Measurements from ENCODE around the gene MAPK8IP1.
A peak's percentile ranks its signal among the peaks of the same experiment; 100 is the strongest.
"Not testable (repeated sequence)": the region's sequence is repeated elsewhere in the genome, so short reads cannot be mapped to it uniquely, and the experiment has no call there.

MAPK8IP1 gene

GRCh38 chr11:45885274-45885920, at the start of gene MAPK8IP1:
TSS of gene MAPK8IP1 (plus strand) at chr11:45885651. CDS start at chr11:45885821, 170 bp downstream.
- DNase-seq = peak; percentile 54 to 63

GRCh38 chr11:45839204-45839603, 46.2 kb upstream of the MAPK8IP1 start:
- no peak for DNase-seq

- DNase-seq = not testable (repeated sequence)
These were observed 45.2 kb upstream of the MAPK8IP1 start for GRCh38 chr11:45840251-45840650.

- peak; percentile 94 to 96 for DNase-seq
These were observed 42.1 kb upstream of the MAPK8IP1 start for GRCh38 chr11:45843158-45843924.

GRCh38 chr11:45844822-45845578, 40.5 kb upstream of the MAPK8IP1 start:
- DNase-seq = no peak

GRCh38 chr11:45846174-45846675, 39.2 kb upstream of the MAPK8IP1 start:
- DNase-seq = no peak

GRCh38 chr11:45846974-45847910, 38.2 kb upstream of the MAPK8IP1 start, which contains the start of gene CRY2:
TSS of gene CRY2 (plus strand) at chr11:45847475. CDS start at chr11:45847491, 16 bp downstream.
- DNase-seq = peak; percentile 99

- peak; percentile 64 to 67 for DNase-seq
These were observed 37.5 kb upstream of the MAPK8IP1 start for GRCh38 chr11:45847911-45848316.

GRCh38 chr11:45848654-45849081, 36.8 kb upstream of the MAPK8IP1 start:
- DNase-seq = no peak

- no peak for DNase-seq
These were observed 35.0 kb upstream of the MAPK8IP1 start for GRCh38 chr11:45850446-45850845.

GRCh38 chr11:45851228-45851627, 34.2 kb upstream of the MAPK8IP1 start:
- DNase-seq = no peak

- DNase-seq = no peak
These were observed 33.3 kb upstream of the MAPK8IP1 start for GRCh38 chr11:45852018-45852711.

GRCh38 chr11:45852712-45853101, 32.7 kb upstream of the MAPK8IP1 start:
- no peak for DNase-seq

- DNase-seq = no peak
These were observed 31.9 kb upstream of the MAPK8IP1 start for GRCh38 chr11:45853332-45854219.

- no peak for DNase-seq
These were observed 30.1 kb upstream of the MAPK8IP1 start for GRCh38 chr11:45855308-45855707.

- DNase-seq = no peak
These were observed 29.4 kb upstream of the MAPK8IP1 start for GRCh38 chr11:45856044-45856468.

- DNase-seq = peak in 1 of 2 donors; percentile 50
These were observed 27.4 kb upstream of the MAPK8IP1 start for GRCh38 chr11:45857961-45858474.

GRCh38 chr11:45858751-45859398, 26.6 kb upstream of the MAPK8IP1 start:
- DNase-seq = no peak

GRCh38 chr11:45859661-45860140, 25.8 kb upstream of the MAPK8IP1 start:
- no peak for DNase-seq

Data from CD4-positive, alpha-beta T cell treated with Interleukin-1 beta for 1 hour (primary cell).